Gastroesophageal sphincter (tissue), 4 donors: Measurements from ENCODE around the gene ALKBH4. TPM values are rescaled to one million over a fixed set of nuclear protein-coding genes. Genes with fewer than 3 reads are reported as not detected.

ENCODE experiments used
- ATAC-seq: fragments of 150-250 bp; one replicate; pipeline ENCODE4 v1.9.1; 2016; ENCODE audit warnings: mild to moderate bottlenecking, moderate library complexity
- H3K27ac ChIP-seq, 4 donors: fragments of 200-600 bp; sonication (generic) in 3 of 4; 1 replicate in 3 of 4; 2 replicates in 1 of 4; pipeline ENCODE4 v1.5.1; 2016 to 2019
- H3K27me3 ChIP-seq: fragments of 200-600 bp; sonication (generic); one replicate; pipeline ENCODE4 v1.5.1; 2019
- H3K36me3 ChIP-seq, 2 donors: fragments of 200-600 bp; sonication (generic); one replicate each; pipeline ENCODE4 v1.5.1; 2019; ENCODE audit warnings: control low read depth in 1 of 2
- H3K4me1 ChIP-seq, 3 donors: fragments of 200-600 bp; sonication (generic); 1 replicate in 2 of 3; 2 replicates in 1 of 3; pipeline ENCODE4 v1.5.1; 2016 to 2019; ENCODE audit warnings: control low read depth in 2 of 3
- H3K4me3 ChIP-seq, 2 donors: fragments of 200-600 bp; sonication (generic); one replicate each; pipeline ENCODE4 v1.5.1; 2019; ENCODE audit warnings: mild to moderate bottlenecking in 1 of 2, moderate library complexity in 1 of 2
- H3K9me3 ChIP-seq, 3 donors: fragments of 200-600 bp; sonication (generic); one replicate each; pipeline ENCODE4 v1.5.1; 2017 to 2019; ENCODE audit warnings: control low read depth in 2 of 3
- EP300 ChIP-seq: sonication (generic); formaldehyde crosslinking; IDR thresholded peaks from one replicate; pipeline ENCODE4 v1.6.1; 2017; ENCODE audit warnings: antibody characterized with exemption, mild to moderate bottlenecking
- POLR2A ChIP-seq, 2 donors: fragments of 450-650 bp; IDR thresholded peaks; one replicate each; pipeline ENCODE4 v1.6.1; 2017; ENCODE audit warnings: antibody characterized with exemption in 2 of 2, mild to moderate bottlenecking in 2 of 2, moderate library complexity in 1 of 2
- POLR2AphosphoS5 ChIP-seq: sonication (generic); formaldehyde crosslinking; IDR thresholded peaks from one replicate; pipeline ENCODE4 v1.6.1; 2017; ENCODE audit warnings: antibody characterized with exemption
- WGBS, 2 donors: methylation state at CpG; one replicate each; pipeline ENCODE4 v1.1.5; 2018; ENCODE audit warnings: low coverage in 1 of 2; 5-methylcytosine and 5-hydroxymethylcytosine counted together
- total RNA-seq, 4 donors: library from RNA; depleted of rRNA; stranded (reverse); fragments of >200 nt; gene quantifications; one replicate each; pipeline ENCODE4 v1.1.0, GENCODE V29; 2016
- TF ChIP-seq, protein P1 (sequence below), 4 experiments: fragments of 200-600 bp in 2 of 4; fragments of 450-650 bp in 2 of 4; sonication (generic) in 1 of 4; IDR thresholded peaks; one replicate each; pipeline ENCODE4 v1.5.1; 2017 to 2019; ENCODE audit warnings: antibody characterized with exemption in 4 of 4, mild to moderate bottlenecking in 2 of 4, moderate library complexity in 2 of 4

The ALKBH4 gene
- total RNA-seq, 4 donors from 2014 or later = 9.7 to 31.6 (median 14.8) TPM

DNA sequence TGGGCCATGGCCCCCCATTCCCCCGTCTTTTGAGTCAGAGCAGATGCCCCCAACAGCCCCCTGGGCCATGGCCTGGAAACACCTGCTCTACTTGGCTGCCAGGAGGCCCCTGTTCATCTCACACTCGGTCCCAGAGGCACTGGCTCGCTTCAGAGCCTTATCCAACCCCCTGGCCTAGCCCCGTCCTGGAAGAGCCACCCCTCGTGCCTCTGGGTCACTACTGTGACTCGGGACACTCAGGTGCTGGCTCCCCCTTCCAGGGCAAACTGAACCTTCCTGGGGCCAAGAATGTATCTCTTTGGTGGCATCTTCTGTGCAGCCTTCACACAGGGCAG, 7.1 kb upstream of the ALKBH4 start:
- Histone ChIP-seq H3K4me3 (no peak overlapping the region), H3K9me3 (no peaks in the 10 kb centered on the region), H3K4me1 (peaks cover 0 to 13% (median 0%) of the 10 kb centered on the region in 3 donors), H3K27ac (no peak overlapping the region), H3K27me3 (no peaks in the 10 kb centered on the region), H3K36me3 (peaks cover 0 to 81% of the 10 kb centered on the region in 2 donors)
- TF ChIP-seq POLR2A (IDR thresholded peaks at IDR 0.05) (no peak), POLR2AphosphoS5 (no peak), EP300 (no peak)
- TF ChIP-seq, protein P1, sequence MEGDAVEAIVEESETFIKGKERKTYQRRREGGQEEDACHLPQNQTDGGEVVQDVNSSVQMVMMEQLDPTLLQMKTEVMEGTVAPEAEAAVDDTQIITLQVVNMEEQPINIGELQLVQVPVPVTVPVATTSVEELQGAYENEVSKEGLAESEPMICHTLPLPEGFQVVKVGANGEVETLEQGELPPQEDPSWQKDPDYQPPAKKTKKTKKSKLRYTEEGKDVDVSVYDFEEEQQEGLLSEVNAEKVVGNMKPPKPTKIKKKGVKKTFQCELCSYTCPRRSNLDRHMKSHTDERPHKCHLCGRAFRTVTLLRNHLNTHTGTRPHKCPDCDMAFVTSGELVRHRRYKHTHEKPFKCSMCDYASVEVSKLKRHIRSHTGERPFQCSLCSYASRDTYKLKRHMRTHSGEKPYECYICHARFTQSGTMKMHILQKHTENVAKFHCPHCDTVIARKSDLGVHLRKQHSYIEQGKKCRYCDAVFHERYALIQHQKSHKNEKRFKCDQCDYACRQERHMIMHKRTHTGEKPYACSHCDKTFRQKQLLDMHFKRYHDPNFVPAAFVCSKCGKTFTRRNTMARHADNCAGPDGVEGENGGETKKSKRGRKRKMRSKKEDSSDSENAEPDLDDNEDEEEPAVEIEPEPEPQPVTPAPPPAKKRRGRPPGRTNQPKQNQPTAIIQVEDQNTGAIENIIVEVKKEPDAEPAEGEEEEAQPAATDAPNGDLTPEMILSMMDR (IDR thresholded peaks at IDR 0.05) = no peak
- no peak for ATAC-seq
- 80% methylated on average over 2 of the region's 6 CpGs; no CpG with 5 or more reads in 1 of the 2 donors for WGBS, 2 donors

DNA sequence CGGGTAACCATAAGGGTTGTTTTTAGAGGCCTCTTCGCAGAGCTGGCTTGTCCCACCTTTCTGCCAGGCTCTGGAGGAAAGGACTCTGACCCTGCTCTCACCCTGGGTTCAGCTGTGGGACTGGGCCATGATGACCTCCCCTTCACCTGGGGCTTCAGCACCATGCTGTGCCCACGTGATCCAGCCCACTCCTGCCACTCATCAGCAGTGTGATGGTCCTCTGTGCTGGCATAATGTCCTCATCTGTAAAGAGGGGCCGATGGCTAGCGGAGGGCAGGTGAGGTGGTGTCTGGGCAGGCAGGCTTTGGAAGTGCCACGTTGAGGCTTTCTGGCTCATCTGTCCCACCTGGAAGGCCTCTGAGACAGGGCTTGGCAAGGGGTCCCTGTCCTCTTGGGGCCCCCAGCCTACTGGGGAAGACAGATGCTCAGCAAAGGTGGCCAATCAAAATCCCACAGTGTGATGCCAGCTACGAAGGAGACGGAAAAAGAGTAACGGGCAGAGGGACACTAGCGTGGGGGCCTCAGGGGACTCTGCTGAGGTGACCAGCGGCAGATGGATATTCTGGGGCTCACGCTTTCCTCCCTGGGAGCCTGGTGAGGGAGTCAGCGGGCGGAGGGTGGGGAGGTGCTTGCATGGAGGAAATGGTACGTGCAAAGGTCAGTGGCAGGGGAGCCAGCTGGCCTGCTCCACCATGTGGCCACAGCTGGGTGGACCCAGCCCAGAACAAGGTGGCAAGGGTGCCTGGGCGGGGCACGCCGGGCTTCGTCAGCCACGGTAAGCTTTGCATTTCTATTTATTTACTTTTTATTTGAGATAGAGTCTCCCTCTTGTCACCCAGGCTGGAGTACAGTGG, 5.5 kb upstream of the ALKBH4 start:
- 70% methylated on average over 11 of the region's 20 CpGs; no CpG with 5 or more reads in 1 of the 2 donors for WGBS, 2 donors
- no peak for ATAC-seq
- TF ChIP-seq, protein P1 (IDR thresholded peaks at IDR 0.05) = no peak
- TF ChIP-seq POLR2A (IDR thresholded peaks at IDR 0.05) (no peak), POLR2AphosphoS5 (no peak), EP300 (no peak)
- no peaks in the 10 kb centered on the region for H3K9me3 ChIP-seq
- H3K27me3 ChIP-seq = no peaks in the 10 kb centered on the region
- no peak overlapping the region for H3K4me3 ChIP-seq
- H3K36me3 ChIP-seq = peaks cover 0 to 76% of the 10 kb centered on the region in 2 donors
- H3K4me1 ChIP-seq = peaks cover 0 to 29% (median 4%) of the 10 kb centered on the region in 3 donors
- H3K27ac ChIP-seq = no peak overlapping the region

DNA sequence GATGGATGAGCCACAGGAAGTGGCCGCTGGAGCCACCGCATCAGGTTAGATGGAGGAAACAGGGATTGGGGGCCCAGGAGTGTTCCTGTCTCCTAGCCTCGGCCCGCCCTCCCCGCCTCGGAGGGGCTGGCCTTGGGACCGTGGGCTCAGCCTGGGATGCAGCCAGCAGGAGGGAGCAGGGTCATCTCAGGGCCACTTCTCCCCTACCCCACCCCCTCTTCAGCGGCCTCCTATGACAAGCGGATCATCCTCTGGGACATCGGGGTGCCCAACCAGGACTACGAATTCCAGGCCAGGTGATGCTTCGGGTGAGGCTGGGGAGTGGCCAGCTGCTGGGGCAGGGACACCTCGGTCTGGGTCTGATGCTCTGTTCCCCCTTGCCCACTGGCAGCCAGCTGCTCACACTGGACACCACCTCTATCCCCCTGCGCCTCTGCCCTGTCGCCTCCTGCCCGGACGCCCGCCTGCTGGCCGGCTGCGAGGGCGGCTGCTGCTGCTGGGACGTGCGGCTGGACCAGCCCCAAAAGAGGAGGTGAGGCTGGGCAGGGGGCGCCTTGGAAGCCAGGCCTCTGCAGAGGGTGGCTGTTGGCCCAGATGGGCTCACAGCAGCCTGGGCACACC, 4.8 kb upstream of the ALKBH4 start:
- TF ChIP-seq, protein P1 (IDR thresholded peaks at IDR 0.05) = no peak
- TF ChIP-seq POLR2AphosphoS5 (no peak), EP300 (no peak)
- no peak overlapping the region for H3K4me3 ChIP-seq
- H3K27ac ChIP-seq = no peak overlapping the region
- ATAC-seq = no peak
- H3K36me3 ChIP-seq = peaks cover 0 to 69% of the 10 kb centered on the region in 2 donors
- H3K27me3 ChIP-seq = no peaks in the 10 kb centered on the region
- H3K4me1 ChIP-seq = peaks cover 0 to 30% (median 4%) of the 10 kb centered on the region in 3 donors
- no CpG with 5 or more reads among the region's 24 CpGs for WGBS, 2 donors
- no peaks in the 10 kb centered on the region for H3K9me3 ChIP-seq

DNA sequence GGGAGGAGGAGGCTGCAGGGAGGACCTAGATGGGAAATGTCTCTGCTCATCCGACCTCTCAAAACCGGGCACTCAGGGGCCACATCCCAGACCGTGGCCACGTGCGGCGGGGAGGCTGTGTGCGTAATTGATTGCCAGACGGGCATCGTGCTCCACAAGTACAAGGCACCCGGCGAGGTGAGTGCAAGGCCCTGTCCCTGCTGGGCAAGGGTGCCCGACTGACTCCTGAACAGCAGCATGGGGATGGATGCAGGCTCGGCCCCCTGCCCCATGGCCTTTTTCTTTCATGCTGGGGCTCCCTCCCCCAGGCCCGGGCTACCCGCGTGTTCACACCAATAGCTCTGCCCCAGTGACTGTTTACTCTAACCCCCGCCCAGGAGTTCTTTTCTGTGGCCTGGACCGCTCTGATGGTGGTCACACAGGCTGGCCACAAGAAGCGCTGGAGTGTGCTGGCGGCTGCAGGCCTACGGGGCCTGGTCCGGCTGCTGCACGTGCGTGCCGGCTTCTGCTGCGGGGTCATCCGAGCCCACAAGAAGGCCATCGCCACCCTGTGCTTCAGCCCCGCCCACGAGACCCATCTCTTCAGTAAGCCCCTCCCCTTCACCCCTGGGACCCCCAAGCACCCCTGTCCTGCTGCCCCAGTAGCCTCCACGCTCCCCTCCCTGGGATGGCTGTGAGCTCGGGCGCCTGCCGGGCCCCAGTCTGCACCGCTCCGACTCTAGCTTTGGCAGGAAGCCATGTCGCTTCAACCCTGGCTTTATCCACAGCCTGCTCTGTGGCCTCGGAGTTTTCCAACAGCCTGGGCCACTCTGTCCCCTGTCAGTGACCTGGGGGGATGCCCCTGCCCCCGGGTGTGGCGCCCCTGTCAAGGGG, 4.1 kb upstream of the ALKBH4 start:
- TF ChIP-seq EP300 (no peak), POLR2AphosphoS5 (no peak), POLR2A (IDR thresholded peaks at IDR 0.05) (no peak)
- TF ChIP-seq, protein P1 (IDR thresholded peaks at IDR 0.05) = no peak
- peaks cover 0 to 64% of the 10 kb centered on the region in 2 donors for H3K36me3 ChIP-seq
- no peak for ATAC-seq
- no peaks in the 10 kb centered on the region for H3K27me3 ChIP-seq
- H3K4me1 ChIP-seq = peaks cover 0 to 37% (median 8%) of the 10 kb centered on the region in 3 donors
- H3K4me3 ChIP-seq = no peak overlapping the region
- 93% methylated on average over 3 of the region's 40 CpGs; no CpG with 5 or more reads in 1 of the 2 donors for WGBS, 2 donors
- H3K27ac ChIP-seq = no peak overlapping the region
- H3K9me3 ChIP-seq = no peaks in the 10 kb centered on the region
